AG09309 (cell line): Measurements from ENCODE around the gene FAM227B.
"Not testable (repeated sequence)": the region's sequence is repeated elsewhere in the genome, so short reads cannot be mapped to it uniquely, and the experiment has no call there.

ENCODE experiments used
- DNase-seq: peaks from one replicate; pipeline ENCODE4 v3.0.0-alpha.2; 2010; ENCODE audit warnings: low read depth
- H3K4me3 ChIP-seq: 2 replicates; pipeline ENCODE4 v1.5.1; 2011; ENCODE audit warnings: mild to moderate bottlenecking, low read depth, low read length, moderate library complexity; ENCODE audit not compliant: control insufficient read depth
- TF ChIP-seq, protein P1 (sequence below): IDR thresholded peaks from 2 replicates; pipeline ENCODE4 v1.5.1; 2011; ENCODE audit warnings: mild to moderate bottlenecking, low read depth, low read length, inconsistent platforms; ENCODE audit not compliant: insufficient read depth, control insufficient read depth; ENCODE audit errors: missing control alignments

FAM227B gene

DNA sequence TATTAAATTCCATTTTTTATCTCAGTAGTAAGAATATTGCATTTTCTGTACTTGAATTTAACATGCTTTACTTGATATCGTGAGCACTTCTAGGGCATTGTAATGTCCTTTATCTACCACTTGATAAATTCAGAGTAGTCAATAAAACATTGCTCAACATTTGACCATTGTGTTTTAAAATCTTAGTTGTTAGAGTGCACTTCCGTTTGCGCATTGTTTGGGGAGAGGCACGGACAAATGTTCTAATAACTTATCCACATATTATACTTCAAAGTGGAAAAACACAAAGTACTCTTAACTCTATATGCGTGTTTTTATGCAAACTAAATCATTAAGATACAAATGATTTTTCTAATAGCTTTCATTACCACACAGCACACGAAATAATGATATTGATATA, 419 bp downstream of the FAM227B start:
- TF ChIP-seq, protein P1, sequence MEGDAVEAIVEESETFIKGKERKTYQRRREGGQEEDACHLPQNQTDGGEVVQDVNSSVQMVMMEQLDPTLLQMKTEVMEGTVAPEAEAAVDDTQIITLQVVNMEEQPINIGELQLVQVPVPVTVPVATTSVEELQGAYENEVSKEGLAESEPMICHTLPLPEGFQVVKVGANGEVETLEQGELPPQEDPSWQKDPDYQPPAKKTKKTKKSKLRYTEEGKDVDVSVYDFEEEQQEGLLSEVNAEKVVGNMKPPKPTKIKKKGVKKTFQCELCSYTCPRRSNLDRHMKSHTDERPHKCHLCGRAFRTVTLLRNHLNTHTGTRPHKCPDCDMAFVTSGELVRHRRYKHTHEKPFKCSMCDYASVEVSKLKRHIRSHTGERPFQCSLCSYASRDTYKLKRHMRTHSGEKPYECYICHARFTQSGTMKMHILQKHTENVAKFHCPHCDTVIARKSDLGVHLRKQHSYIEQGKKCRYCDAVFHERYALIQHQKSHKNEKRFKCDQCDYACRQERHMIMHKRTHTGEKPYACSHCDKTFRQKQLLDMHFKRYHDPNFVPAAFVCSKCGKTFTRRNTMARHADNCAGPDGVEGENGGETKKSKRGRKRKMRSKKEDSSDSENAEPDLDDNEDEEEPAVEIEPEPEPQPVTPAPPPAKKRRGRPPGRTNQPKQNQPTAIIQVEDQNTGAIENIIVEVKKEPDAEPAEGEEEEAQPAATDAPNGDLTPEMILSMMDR = no peak
- DNase-seq = no peak
- peak overlapping the region; percentile 85 for H3K4me3 ChIP-seq

DNA sequence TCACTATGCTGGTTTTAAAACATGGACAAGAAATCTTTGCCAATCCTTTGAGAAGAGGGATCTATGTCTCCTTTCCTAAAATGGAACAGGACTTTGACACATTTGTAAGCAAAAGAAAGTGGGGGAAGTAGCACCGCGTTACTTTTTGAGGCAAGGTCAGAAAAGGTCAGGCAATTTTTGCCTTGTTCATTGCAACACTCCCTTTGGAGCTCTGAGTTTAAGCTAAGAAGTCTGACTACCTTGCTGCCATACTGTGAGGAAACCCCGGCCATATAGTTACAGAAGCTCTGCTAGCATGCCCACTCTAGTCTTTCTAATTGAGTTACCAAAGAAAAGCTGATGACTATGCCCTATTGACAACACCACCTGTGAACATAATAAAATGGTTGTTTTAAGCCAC, 1.4 kb downstream of the FAM227B start:
- H3K4me3 ChIP-seq = no peak overlapping the region
- DNase-seq = no peak
- TF ChIP-seq, protein P1 = no peak

DNA sequence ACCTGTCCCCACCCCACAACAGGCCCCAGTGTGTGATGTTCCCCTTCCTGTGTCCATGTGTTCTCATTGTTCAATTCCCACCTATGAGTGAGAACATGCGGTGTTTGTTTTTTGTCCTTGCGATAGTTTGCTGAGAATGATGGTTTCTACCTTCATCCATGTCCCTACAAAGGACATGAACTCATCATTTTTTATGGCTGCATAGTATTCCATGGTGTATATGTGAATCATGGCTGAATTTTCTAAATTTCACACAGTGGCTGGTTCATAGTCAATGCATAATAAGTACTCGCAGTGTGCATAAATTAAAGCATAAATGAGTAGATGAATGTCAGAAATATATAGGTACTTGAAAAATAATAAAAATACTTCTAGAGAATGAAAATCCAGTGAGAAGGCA, 8.4 kb downstream of the FAM227B start:
- not testable (repeated sequence) for DNase-seq, H3K4me3 ChIP-seq

DNA sequence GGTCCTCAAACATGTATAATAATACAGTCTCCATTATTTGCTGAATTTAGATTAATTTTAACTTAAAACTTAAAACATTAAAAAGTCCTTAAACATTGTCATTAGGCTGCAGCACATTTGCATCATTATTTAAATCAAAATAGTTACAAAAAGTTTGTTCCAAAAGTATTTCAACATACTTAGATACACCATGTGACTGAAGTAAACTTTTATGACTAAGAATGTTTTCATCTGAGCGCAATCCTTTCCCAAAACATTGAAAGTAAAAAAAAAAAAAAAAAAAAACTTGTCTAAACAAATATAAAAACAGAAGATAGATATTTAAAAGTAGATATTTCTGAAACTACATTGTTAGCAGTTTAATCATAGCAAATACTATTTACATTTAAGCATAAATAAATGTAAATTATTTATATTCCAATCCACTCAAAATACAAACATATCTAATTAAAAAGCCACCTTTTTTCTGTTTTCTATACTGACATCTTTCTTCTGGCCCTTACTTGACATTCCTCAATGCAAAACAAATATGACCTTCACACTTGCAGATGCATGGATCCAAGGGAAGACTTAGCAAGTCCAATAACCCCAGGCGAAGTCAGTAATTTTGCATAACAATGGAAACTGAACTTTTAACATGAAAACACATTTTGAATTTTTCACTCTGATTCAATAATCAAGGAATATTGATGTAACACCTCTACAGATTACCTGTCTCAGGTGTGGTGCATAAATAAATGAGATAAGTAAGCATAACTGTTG, 10.3 kb downstream of the FAM227B start:
- TF ChIP-seq, protein P1 = no peak
- no peak overlapping the region for H3K4me3 ChIP-seq
- DNase-seq = no peak

DNA sequence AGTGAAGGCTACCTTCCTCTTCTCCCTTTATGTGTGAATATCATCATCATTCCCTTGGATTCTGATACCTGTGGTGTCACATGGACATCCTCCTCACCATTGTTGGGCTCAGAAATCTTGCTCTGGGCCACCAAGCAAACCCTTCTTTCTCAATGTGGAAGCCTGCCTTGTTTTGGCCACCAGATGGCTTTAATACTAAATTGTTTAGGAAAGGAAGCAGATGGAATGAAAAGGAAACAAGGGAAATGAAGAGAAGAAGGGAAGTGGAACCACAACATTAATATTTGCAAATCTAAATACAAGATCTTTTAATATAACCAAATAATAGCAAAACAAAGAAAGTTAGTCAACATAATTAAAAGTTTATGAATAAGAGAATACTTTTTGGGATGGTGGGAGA, 14.0 kb downstream of the FAM227B start:
- TF ChIP-seq, protein P1 = peak; percentile 34

DNA sequence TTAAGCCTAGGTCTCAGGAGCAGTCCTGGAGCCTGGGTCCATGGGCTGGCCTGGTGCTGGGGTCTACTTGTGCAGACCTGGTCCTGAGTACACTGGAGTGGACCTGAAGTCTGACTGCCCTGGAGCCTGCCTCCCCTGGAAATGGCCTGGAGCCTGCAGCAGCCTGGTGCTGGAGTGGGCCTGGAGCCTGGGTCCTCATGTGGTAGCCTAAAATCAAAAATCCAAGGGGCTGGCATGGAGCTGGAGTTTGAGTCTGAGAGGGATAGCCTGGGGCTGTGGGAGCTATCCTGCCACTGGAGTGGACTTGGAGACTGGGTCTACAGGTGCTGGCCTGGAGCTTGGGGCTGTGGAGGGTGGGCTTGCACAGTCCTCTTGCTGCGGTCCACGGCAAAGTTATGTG, 15.0 kb downstream of the FAM227B start:
- no peak for DNase-seq
- no peak overlapping the region for H3K4me3 ChIP-seq
- TF ChIP-seq, protein P1 = no peak

More for the DNA sequence above, 14.0 kb downstream of the FAM227B start:
- no peak overlapping the region for H3K4me3 ChIP-seq
- no peak for DNase-seq

DNA sequence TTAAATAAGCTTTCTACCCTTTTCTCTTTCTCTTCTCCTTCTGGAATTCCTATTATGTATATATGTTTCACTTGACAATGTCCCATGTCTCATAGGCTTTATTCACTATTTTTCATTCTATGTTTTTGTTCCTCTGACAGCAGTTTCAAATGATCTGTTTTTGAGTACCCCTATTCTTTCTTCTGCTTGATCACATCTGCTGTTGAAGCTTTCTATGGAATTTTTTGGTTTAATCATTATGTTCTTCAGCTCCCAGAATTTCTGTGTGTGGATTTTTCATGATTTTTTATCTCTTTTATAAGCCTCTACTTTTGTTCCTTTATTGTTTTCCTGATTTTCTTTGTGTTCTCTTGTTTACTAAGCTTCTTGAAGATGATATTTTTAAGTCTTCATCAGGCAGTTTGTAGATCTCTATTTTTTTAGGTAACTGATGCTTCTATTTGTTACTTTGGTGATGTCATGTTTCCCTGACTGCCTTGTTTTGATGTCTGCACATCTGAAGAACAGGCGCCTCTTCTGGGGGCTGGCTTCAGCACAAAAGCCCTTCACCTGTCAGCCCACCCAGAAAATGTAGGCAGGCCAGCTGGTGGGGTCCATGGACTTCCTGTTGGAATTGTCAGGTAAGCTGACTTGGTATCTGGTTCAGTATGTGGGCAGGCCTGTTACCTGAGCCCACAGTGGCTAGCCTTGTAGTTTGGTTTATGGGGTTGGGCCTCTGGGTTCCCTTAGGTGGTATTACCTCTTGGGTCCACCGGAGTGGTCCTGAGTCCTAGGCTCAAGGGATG, 15.8 kb downstream of the FAM227B start:
- DNase-seq = no peak
- TF ChIP-seq, protein P1 = no peak
- no peak overlapping the region for H3K4me3 ChIP-seq

DNA sequence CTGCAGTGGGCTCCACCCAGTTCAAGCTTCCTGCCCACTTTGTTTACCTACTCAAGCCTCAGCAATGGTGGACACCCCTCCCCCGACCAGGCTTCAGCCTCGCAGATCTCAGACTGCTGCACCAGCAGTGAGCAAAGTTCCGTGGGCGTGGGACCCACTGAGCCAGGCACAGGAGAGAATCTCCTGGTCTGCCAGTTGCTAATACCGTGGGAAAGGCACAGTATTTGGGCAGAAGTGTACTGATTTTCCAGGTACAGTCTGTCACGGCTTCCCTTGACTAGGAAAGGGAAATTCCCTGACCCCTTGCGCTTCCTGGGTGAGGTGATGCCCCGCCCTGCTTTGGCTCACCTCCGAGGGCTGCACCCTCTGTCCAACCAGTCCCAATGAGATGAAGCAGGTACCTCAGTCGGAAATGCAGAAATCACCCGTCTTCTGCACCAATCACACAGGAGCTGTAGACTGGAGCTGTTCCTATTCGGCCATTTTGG, 27.7 kb downstream of the FAM227B start:
- not testable (repeated sequence) for DNase-seq, H3K4me3 ChIP-seq
